DND-41 (cell line): ENCODE results near the gene COL23A1.

Source experiments
- ATAC-seq: fragments of 200-7000 bp; cut with Tn5 transposase; 3 replicates; pipeline ENCODE4 v1.9.1; 2021; ENCODE audit warnings: low read depth; ENCODE audit not compliant: insufficient read depth
- DNase-seq: peaks from one replicate; pipeline ENCODE4 v3.0.0-alpha.2; 2020
- H2AFZ ChIP-seq: 2 replicates; pipeline ENCODE4 v1.6.0; 2012; ENCODE audit warnings: low read depth, low read length
- H3K27ac ChIP-seq: 2 replicates; pipeline ENCODE4 v1.5.1; 2012; ENCODE audit warnings: low read length, inconsistent platforms
- H3K27me3 ChIP-seq: fragments of 200-600 bp; sonication (generic); 2 replicates; pipeline ENCODE4 v1.6.0; 2012; ENCODE audit warnings: low read length, mild to moderate bottlenecking, inconsistent platforms; ENCODE audit not compliant: insufficient read depth, poor library complexity
- H3K36me3 ChIP-seq: 2 replicates; pipeline ENCODE4 v1.5.1; 2012; ENCODE audit warnings: low read length, inconsistent platforms; ENCODE audit not compliant: insufficient read depth
- H3K4me1 ChIP-seq: 2 replicates; pipeline ENCODE4 v1.5.1; 2012; ENCODE audit warnings: mild to moderate bottlenecking, low read length; ENCODE audit not compliant: insufficient read depth
- H3K4me2 ChIP-seq: 2 replicates; pipeline ENCODE4 v1.6.0; 2012; ENCODE audit warnings: mild to moderate bottlenecking, moderate library complexity, low read length, inconsistent platforms; ENCODE audit not compliant: insufficient read depth
- H3K4me3 ChIP-seq, 2 experiments: fragments of 200-600 bp in 1 of 2; shearing (Covaris generic) in 1 of 2; 2 replicates each; pipeline ENCODE4 v1.5.1; 2012 to 2016; ENCODE audit warnings: inconsistent platforms in 2 of 2, low read length in 2 of 2, mild to moderate bottlenecking in 2 of 2, low read depth in 1 of 2, moderate library complexity in 1 of 2
- H3K79me2 ChIP-seq: 2 replicates; pipeline ENCODE4 v1.6.0; 2012; ENCODE audit warnings: low read length, inconsistent platforms; ENCODE audit not compliant: insufficient read depth
- H3K9ac ChIP-seq: 2 replicates; pipeline ENCODE4 v1.6.0; 2012; ENCODE audit warnings: low read depth, mild to moderate bottlenecking, inconsistent platforms, low read length, moderate library complexity
- H3K9me3 ChIP-seq: 2 replicates; pipeline ENCODE4 v1.5.1; 2012; ENCODE audit warnings: low read length, moderate library complexity, mild to moderate bottlenecking, inconsistent platforms; ENCODE audit not compliant: insufficient read depth, severe bottlenecking
- H4K20me1 ChIP-seq: 2 replicates; pipeline ENCODE4 v1.6.0; 2012; ENCODE audit warnings: low read length; ENCODE audit not compliant: insufficient read depth
- CTCF ChIP-seq: IDR thresholded peaks from 2 replicates; pipeline ENCODE4 v1.5.1; 2012; ENCODE audit warnings: borderline replicate concordance, low read length, moderate library complexity, mild to moderate bottlenecking; ENCODE audit not compliant: poor library complexity, severe bottlenecking; ENCODE audit errors: extremely low read depth
- EZH2 ChIP-seq: IDR thresholded peaks from 3 replicates; pipeline ENCODE4 v1.6.1; 2012; ENCODE audit warnings: borderline replicate concordance, low read depth, mild to moderate bottlenecking, moderate library complexity, low read length, inconsistent platforms; ENCODE audit not compliant: severe bottlenecking

COL23A1 gene

DNA sequence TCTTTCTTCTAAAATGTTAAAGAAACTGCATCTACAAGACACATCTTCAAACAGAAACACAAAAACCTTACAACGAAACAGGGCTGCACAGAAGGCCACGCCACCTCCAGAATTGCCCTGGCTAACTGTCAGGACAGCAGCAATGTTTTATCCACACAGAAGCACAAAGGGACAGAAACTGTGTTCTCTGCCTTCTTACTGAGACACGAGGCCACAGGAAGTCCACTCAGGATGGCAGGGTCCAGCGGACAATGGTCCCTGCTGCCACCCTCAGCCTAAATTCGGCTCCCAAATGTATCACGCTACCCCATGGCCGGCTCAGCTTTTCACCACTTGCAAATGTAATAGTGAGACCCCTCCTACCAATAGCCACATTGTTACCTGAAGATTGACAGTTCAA is 197.8 kb downstream of the COL23A1 start:
- no peak for TF ChIP-seq EZH2
- no peak overlapping the region for H3K9ac ChIP-seq
- no peaks in the 10 kb centered on the region for H3K36me3 ChIP-seq
- no peaks in the 10 kb centered on the region for H3K27me3 ChIP-seq
- H3K27ac ChIP-seq, result no peak overlapping the region
- ATAC-seq (no peak), DNase-seq (no peak)
- H4K20me1 ChIP-seq, result no peaks in the 10 kb centered on the region
- H3K79me2 ChIP-seq, result no peaks in the 10 kb centered on the region
- no peak overlapping the region for H3K4me3 ChIP-seq
- no peak overlapping the region for H2AFZ ChIP-seq
- H3K4me1 ChIP-seq, result no peaks in the 10 kb centered on the region
- no peak overlapping the region for H3K4me2 ChIP-seq
- no peaks in the 10 kb centered on the region for H3K9me3 ChIP-seq

DNA sequence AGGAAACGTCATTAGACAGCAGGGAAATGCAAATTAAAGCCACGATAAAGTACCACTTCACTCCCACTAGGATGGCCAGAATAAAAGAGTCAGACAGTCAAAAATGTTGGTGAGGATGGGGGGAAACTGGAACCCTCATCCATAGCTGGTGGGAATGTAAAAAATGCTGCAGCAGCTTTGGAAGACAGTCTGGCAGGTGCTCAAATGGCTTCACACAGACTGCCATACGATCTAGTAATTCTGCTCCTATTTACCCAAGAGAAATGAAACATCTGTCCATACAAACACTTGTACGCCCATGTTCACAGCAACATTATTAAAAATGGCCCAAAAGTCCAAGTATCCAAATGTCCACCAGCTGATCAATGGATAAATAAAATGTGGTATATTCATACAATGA is 198.7 kb downstream of the COL23A1 start:
- Histone ChIP-seq H3K9me3 (no peaks in the 10 kb centered on the region), H3K4me1 (peaks cover 9% of the 10 kb centered on the region), H3K4me3 (no peak overlapping the region), H4K20me1 (no peaks in the 10 kb centered on the region), H3K27ac (no peak overlapping the region), H3K27me3 (no peaks in the 10 kb centered on the region), H3K9ac (no peak overlapping the region), H3K4me2 (no peak overlapping the region), H3K36me3 (no peaks in the 10 kb centered on the region), H3K79me2 (no peaks in the 10 kb centered on the region), H2AFZ (no peak overlapping the region)
- no peak for ATAC-seq
- DNase-seq, result no peak
- TF ChIP-seq CTCF (no peak), EZH2 (no peak)

DNA sequence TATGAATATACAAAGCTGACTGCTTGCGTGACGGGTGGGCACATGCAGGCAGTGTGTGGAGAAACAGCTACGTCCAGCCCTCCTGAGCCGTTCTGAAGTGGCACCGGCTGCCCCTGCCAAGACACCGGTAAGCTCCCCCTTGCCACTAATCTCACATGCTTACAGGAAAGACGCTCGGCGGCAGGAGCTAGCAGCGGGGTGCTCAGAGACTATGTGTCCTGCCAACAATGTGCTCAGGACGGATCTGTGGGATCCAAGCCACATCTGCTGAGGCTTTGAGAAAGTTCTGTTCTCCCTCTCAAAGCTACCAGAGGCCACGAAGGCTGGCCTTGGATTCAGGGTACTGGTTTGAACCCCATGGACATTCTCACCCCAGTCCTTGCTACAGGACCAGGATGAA is 200.4 kb downstream of the COL23A1 start:
- Histone ChIP-seq H3K4me2 (no peak overlapping the region), H3K27ac (no peak overlapping the region), H2AFZ (no peak overlapping the region), H3K79me2 (no peaks in the 10 kb centered on the region), H4K20me1 (no peaks in the 10 kb centered on the region), H3K36me3 (no peaks in the 10 kb centered on the region), H3K27me3 (no peaks in the 10 kb centered on the region), H3K4me1 (peaks cover 26% of the 10 kb centered on the region), H3K9ac (no peak overlapping the region), H3K9me3 (no peaks in the 10 kb centered on the region), H3K4me3 (no peak overlapping the region)
- DNase-seq, result no peak
- TF ChIP-seq EZH2, result no peak
- no peak for TF ChIP-seq CTCF
- ATAC-seq, result no peak

DNA sequence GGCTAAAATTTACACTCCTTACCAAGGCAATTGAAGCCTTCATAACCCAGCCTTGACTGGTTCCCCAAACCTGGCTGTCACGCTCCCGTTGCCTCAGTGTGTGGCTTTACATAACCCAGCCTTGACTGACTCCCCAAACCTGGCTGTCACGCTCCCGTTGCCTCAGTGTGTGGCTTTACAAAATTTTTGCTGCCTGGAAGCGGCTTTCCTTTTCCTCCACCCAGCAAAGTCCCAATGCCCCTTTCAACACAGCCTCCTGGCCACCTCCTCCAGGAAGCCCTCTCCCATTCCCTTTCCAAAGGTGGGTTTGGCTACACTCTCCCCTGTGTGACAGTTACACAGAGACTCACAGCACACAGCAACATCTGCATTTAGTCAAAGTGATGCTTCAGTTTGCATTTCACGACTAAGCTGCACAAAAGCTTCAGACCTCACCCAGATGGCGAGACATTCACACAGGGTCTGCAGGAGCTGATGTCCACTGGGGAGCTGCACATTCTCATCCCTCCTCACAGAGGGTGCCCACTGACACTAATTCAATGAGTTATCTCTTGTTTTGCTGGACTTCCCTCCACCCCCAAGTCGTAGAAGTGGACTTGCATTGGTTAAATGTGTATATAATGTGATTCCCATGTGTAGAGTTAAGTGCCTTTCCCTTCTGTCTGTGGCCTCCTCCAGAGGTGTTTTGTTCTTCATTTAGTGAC is 201.0 kb downstream of the COL23A1 start:
- H3K36me3 ChIP-seq, result no peaks in the 10 kb centered on the region
- TF ChIP-seq EZH2 (no peak), CTCF (no peak)
- H3K4me1 ChIP-seq, result peaks cover 31% of the 10 kb centered on the region
- no peaks in the 10 kb centered on the region for H4K20me1 ChIP-seq
- DNase-seq (no peak), ATAC-seq (no peak)
- H3K4me2 ChIP-seq, result no peak overlapping the region
- no peak overlapping the region for H2AFZ ChIP-seq
- H3K4me3 ChIP-seq, result no peak overlapping the region
- no peaks in the 10 kb centered on the region for H3K79me2 ChIP-seq
- no peaks in the 10 kb centered on the region for H3K27me3 ChIP-seq
- no peaks in the 10 kb centered on the region for H3K9me3 ChIP-seq
- no peak overlapping the region for H3K9ac ChIP-seq
- H3K27ac ChIP-seq, result no peak overlapping the region
